HG03354 (cell line): Measurements from ENCODE around the gene HHLA2.

Source experiments
- ATAC-seq: cut with Tn5 transposase; IDR thresholded peaks from one replicate; pipeline ENCODE4 v1.9.1; 2021; ENCODE audit warnings: mild to moderate bottlenecking; ENCODE audit not compliant: unreplicated experiment, poor library complexity, severe bottlenecking

The HHLA2 gene

GRCh38 chr3:108295421-108296175 is 750 bp upstream of the HHLA2 start:
- no peak for ATAC-seq

DNA sequence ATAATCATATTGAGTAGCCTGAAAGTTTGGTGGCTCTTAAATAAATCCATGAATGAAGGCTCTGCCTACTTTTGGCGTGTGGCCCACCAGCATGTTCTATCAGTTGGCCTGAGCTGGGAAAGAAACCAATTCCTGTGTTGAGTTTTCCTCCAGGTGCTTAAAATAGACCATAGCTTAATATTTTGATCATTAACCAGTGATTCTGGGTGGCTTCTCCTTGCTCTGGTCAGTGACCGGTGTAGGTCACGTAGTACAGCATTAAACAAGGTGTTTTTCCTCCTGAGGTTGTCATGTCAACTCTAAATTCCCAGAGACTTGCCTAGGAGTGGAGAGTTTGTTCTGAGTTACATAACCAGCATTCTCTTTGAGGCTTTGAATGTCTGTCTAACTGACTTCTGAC is 1.3 kb downstream of the HHLA2 start:
- ATAC-seq, result no peak

DNA sequence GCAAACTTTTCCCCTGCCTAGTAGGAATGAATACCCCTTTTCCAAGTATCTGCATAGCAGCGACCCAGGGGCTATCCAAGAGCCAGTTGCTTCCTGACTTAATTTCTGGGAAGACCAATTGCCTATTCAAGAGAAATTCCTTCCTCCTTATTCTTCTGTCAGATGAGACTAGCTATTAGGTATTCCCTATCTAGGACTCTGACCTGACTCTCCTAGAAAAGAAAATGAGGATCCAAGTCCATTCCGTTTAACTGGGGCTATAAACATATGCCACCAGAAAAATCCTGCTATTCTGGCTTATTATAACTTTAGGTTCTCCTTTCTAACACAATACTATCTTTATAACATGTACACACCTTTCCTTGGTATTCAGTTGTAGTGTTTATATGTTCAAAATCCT is 1.7 kb downstream of the HHLA2 start:
- ATAC-seq, result no peak

GRCh38 chr3:108300103-108300849 is 3.9 kb downstream of the HHLA2 start:
- ATAC-seq, result no peak

- peak; percentile 58 for ATAC-seq
Measured at GRCh38 chr3:108301695-108302404, 5.5 kb downstream of the HHLA2 start.

GRCh38 chr3:108302570-108302969 is 6.2 kb downstream of the HHLA2 start:
- ATAC-seq, result no peak

DNA sequence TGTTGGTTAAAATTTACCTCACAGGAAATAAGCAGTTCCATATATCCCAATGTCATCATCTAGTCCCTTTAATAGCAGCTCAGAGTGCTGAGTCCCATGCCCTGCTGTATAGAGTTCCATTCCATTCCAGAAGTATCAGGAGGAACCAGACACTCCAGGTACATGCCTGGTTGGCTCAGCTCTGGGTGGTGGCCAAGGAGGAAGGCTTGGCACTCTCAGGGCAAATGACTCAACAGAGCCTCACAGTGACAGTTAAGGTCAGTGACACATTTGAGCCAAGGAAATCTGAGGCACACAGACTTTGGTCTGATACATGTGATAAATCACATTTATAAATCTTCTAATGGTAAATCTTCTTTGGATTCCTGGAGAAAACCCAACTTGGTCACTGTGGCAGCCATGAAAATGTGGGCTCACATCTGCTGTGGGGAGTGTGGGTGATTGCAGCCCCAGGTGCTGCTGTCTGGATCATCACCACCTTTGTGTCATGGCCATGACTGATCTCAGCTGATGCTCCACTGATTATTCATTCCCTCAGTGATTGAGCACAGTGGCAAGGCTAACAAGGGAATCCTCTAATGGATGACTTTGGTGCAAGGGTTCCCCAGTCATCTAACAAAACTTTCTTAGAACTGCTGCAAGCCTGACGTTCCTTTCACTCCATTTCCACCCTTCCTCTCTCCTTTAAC is 9.3 kb downstream of the HHLA2 start:
- ATAC-seq, result no peak

- ATAC-seq, result no peak
Measured at GRCh38 chr3:108311797-108312196, 15.4 kb downstream of the HHLA2 start.

DNA sequence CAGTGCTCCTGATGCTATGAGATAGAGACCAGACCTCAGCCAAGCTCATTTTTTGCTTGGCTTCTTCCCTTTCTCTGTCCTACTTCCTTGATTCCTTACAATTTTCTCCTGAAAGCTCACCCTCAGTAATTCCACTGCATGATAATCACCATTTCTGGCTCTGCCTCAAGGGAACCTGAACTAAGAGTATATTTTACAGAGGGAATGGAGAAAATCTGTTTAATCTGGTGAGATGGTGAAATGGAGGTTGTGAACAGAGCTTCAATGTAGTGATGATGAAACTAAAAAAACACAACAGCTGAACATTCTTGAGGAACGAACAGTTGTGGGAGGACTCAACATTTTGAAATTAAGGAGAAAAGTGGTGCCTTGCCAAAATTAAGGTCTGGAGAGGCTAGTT is 16.3 kb downstream of the HHLA2 start:
- no peak for ATAC-seq

DNA sequence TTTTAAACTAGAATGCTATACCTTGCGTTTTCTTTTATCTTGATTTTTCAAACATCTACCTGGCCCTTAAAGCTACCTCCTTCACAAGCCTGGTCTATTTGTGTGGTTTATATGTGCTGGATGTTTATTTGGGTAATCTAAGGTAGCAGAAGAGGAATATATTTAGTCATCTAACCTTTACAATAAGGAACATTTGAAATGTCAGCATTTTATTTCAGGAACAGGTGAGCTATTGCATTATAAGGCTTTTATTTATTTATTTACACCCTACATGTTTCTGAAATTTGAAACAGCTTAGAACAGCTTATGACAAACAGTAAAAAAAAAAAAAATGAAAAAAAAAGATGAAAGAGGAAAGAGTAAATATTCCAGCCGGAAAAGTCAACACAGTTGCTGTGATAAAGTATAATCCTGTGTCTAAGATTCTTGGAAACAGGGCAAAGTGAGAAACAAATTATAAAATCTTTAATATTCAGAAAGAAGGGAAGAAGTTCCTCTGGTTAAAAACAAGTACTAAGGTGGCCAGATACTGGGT is 19.5 kb downstream of the HHLA2 start:
- no peak for ATAC-seq

DNA sequence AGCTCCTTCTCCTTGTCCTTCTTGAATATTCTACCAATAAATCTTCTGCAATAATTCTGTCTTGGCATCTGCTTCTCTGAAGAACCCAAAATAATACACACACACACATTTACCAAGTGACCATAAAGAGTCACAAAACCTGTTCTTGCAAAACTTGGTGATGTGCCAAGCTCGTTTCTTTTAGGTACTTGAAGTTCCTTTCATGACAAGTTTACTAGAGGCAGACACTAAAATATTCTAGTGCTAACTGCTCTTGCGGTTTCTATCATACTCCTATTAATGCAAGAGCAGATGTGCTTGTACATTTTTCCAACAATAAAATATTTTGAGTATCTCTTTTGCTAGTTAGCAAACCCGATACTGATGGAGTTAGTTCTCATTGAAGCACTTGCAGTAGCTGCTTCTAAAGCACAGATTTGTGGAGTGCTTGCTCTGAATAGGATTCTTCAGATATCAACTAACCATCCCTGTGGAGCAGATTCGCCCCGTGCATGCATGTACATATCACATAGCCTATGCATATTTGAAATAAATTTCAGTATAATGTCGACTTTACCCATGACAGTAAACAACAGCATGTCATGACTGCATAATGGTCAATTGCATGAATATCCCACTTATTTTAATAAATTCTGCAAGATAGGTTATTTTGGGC is 23.2 kb downstream of the HHLA2 start:
- no peak for ATAC-seq

DNA sequence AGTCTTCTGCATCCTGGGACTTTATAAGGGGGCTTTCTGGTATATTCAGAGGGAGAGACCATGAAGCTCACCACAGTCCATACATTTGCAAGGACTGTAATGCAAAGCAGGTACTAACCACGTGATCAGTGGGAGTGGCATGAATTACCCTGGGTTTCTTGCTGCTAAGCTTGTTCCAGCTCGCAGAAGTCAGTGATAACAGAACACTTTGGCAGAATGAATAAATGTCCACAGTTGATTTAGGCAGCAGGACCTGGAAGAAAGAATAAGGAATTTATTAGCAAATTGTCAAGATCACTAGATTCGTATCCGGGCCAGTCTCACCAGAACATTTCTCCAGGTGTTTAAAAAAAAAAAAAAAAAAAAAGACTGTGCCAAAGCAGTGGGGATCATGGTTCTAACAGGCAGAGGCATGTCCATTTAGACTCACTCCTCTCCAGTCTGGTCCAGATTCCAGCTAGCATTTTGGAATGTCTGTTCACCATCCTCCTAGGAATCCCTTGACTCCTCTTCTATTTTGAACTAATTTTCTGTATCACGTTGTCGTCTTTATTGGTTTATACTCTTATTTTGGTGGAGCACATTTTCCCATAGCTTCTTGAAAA is 24.5 kb downstream of the HHLA2 start:
- ATAC-seq, result no peak

- ATAC-seq, result no peak
Measured at GRCh38 chr3:108322352-108322751, 26.0 kb downstream of the HHLA2 start.

GRCh38 chr3:108324177-108324576 is 27.8 kb downstream of the HHLA2 start:
- no peak for ATAC-seq

- ATAC-seq, result no peak
Measured at GRCh38 chr3:108327168-108327567, 30.8 kb downstream of the HHLA2 start.

- ATAC-seq, result no peak
Measured at GRCh38 chr3:108328821-108329486, 32.6 kb downstream of the HHLA2 start.

DNA sequence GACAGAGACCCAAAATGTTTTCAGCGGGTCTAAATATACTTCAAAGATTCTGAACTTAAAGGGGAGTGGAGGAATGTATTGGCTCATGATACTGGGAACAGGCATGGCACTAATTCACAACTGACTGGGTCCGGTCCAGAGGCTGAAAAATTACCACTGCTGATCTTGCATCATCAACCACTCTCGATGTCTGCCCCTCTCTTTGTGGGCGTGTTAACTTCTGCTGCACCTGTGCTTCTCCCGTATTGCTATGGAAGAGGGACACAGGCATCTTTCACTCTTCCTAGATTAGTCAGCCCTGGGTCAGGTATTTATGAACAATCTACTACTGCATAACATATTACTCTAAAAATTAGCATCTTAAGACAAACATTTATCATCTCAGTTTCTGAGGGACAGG is 33.2 kb downstream of the HHLA2 start:
- no peak for ATAC-seq

- ATAC-seq, result no peak
Measured at GRCh38 chr3:108329947-108330346, 33.6 kb downstream of the HHLA2 start.

- no peak for ATAC-seq
Measured at GRCh38 chr3:108331792-108332191, 35.4 kb downstream of the HHLA2 start.
